HEK293 (cell line): ENCODE results near the gene WDR6.

Experiments used
- CTCF ChIA-PET: fragments of 350-600 bp; formaldehyde crosslinking; extraction: SDS; loops from one replicate; lab custom pipeline; 2021; ENCODE audit warnings: antibody characterized with exemption; lab: Yijun Ruan, JAX
- POLR2A ChIA-PET: fragments of 300-600 bp; formaldehyde crosslinking; extraction: SDS; loops from one replicate; lab custom pipeline; 2020; ENCODE audit warnings: antibody characterized with exemption, inconsistent platforms; lab: Yijun Ruan, JAX
- H3K27ac ChIP-seq: fragments of 200-500 bp; sonication (Bioruptor generic); 2 replicates; pipeline ENCODE4 v1.5.1; 2014; ENCODE audit warnings: low read depth, low read length, control low read depth, inconsistent platforms; ENCODE audit errors: extremely low read depth
- H3K36me3 ChIP-seq, 2 experiments: fragments of 200-500 bp in 1 of 2; sonication (Bioruptor generic) in 1 of 2; 1 replicate in 1 of 2; 2 replicates in 1 of 2; pipeline ENCODE4 v1.5.1; 2014 to 2017; ENCODE audit warnings: inconsistent platforms in 2 of 2, low read length in 2 of 2; ENCODE audit not compliant: control insufficient read depth in 2 of 2, insufficient read depth in 1 of 2
- H3K4me1 ChIP-seq: fragments of 200-500 bp; sonication (Bioruptor generic); 2 replicates; pipeline ENCODE4 v1.5.1; 2014; ENCODE audit warnings: mild to moderate bottlenecking, low read length, inconsistent platforms; ENCODE audit not compliant: control insufficient read depth, insufficient read depth
- H3K4me3 ChIP-seq: 2 replicates; pipeline ENCODE4 v1.5.1; 2011; ENCODE audit warnings: low read depth, mild to moderate bottlenecking, control low read depth, low read length, moderate library complexity
- H3K9me3 ChIP-seq: fragments of 200-500 bp; sonication (Bioruptor generic); 2 replicates; pipeline ENCODE4 v1.5.1; 2014; ENCODE audit warnings: low read depth, low read length, inconsistent platforms; ENCODE audit not compliant: control insufficient read depth, insufficient read depth
- FEZF1 ChIP-seq: fragments of 450-650 bp; formaldehyde crosslinking; IDR thresholded peaks from 2 replicates; pipeline ENCODE4 v1.5.1; 2016; ENCODE audit warnings: missing biosample characterization, missing genetic modification characterization
- GLIS1 ChIP-seq: fragments of 450-650 bp; formaldehyde crosslinking; IDR thresholded peaks from 2 replicates; pipeline ENCODE4 v1.5.1; 2016; ENCODE audit warnings: missing biosample characterization, missing genetic modification characterization
- MYNN ChIP-seq: fragments of 450-650 bp; formaldehyde crosslinking; IDR thresholded peaks from 2 replicates; pipeline ENCODE4 v1.5.1; 2016; ENCODE audit warnings: missing biosample characterization, missing genetic modification characterization, borderline replicate concordance
- OVOL3 ChIP-seq: fragments of 450-650 bp; formaldehyde crosslinking; IDR thresholded peaks from 2 replicates; pipeline ENCODE4 v1.5.1; 2016; ENCODE audit warnings: missing biosample characterization, missing genetic modification characterization
- SALL2 ChIP-seq: fragments of 450-650 bp; formaldehyde crosslinking; IDR thresholded peaks from 2 replicates; pipeline ENCODE4 v1.5.0; 2017; ENCODE audit warnings: missing biosample characterization, mild to moderate bottlenecking, missing genetic modification characterization, borderline replicate concordance
- SCRT2 ChIP-seq: fragments of 450-650 bp; formaldehyde crosslinking; IDR thresholded peaks from 2 replicates; pipeline ENCODE4 v1.5.1; 2016; ENCODE audit warnings: missing biosample characterization, missing genetic modification characterization
- YY2 ChIP-seq: fragments of 450-650 bp; formaldehyde crosslinking; IDR thresholded peaks from 2 replicates; pipeline ENCODE4 v1.5.1; 2016; ENCODE audit warnings: missing biosample characterization, missing genetic modification characterization
- ZBTB20 ChIP-seq: fragments of 450-650 bp; formaldehyde crosslinking; IDR thresholded peaks from 2 replicates; pipeline ENCODE4 v1.5.1; 2016; ENCODE audit warnings: missing biosample characterization, missing genetic modification characterization
- ZBTB8A ChIP-seq: fragments of 450-650 bp; formaldehyde crosslinking; IDR thresholded peaks from 2 replicates; pipeline ENCODE4 v1.5.1; 2016; ENCODE audit warnings: missing biosample characterization, missing genetic modification characterization
- ZNF133 ChIP-seq: fragments of 450-650 bp; formaldehyde crosslinking; IDR thresholded peaks from 2 replicates; pipeline ENCODE4 v1.5.1; 2016; ENCODE audit warnings: missing biosample characterization, missing genetic modification characterization
- ZNF335 ChIP-seq: fragments of 450-650 bp; formaldehyde crosslinking; conservative IDR thresholded peaks from 2 replicates; pipeline ENCODE4 v1.5.1; 2016; ENCODE audit warnings: missing biosample characterization, missing genetic modification characterization
- ZNF362 ChIP-seq: fragments of 450-650 bp; formaldehyde crosslinking; IDR thresholded peaks from 2 replicates; pipeline ENCODE4 v1.5.1; 2016; ENCODE audit warnings: missing biosample characterization, missing genetic modification characterization
- ZNF423 ChIP-seq: fragments of 450-650 bp; formaldehyde crosslinking; IDR thresholded peaks from 2 replicates; pipeline ENCODE4 v1.5.1; 2016; ENCODE audit warnings: missing biosample characterization, missing genetic modification characterization
- ZNF48 ChIP-seq: fragments of 450-650 bp; formaldehyde crosslinking; IDR thresholded peaks from 2 replicates; pipeline ENCODE4 v1.5.1; 2016; ENCODE audit warnings: missing biosample characterization, missing genetic modification characterization
- ZNF518A ChIP-seq: fragments of 450-650 bp; formaldehyde crosslinking; conservative IDR thresholded peaks from 2 replicates; pipeline ENCODE4 v1.5.1; 2016; ENCODE audit warnings: low read depth, missing biosample characterization, missing genetic modification characterization
- ZNF658 ChIP-seq: fragments of 450-650 bp; formaldehyde crosslinking; IDR thresholded peaks from 2 replicates; pipeline ENCODE4; 2016; ENCODE audit warnings: missing biosample characterization, missing genetic modification characterization
- ZNF776 ChIP-seq: fragments of 450-650 bp; formaldehyde crosslinking; IDR thresholded peaks from 2 replicates; pipeline ENCODE4 v1.5.0; 2017; ENCODE audit warnings: missing biosample characterization, missing genetic modification characterization, borderline replicate concordance
- ZSCAN23 ChIP-seq: fragments of 450-650 bp; formaldehyde crosslinking; IDR thresholded peaks from 2 replicates; pipeline ENCODE4 v1.5.1; 2016; ENCODE audit warnings: missing biosample characterization, missing genetic modification characterization
- ZXDB ChIP-seq: fragments of 450-650 bp; formaldehyde crosslinking; IDR thresholded peaks from 2 replicates; pipeline ENCODE4 v1.5.1; 2016; ENCODE audit warnings: missing biosample characterization, missing genetic modification characterization
- TF ChIP-seq, protein P1 (sequence below): fragments of 450-650 bp; formaldehyde crosslinking; IDR thresholded peaks from 2 replicates; pipeline ENCODE4 v1.5.1; 2016; ENCODE audit warnings: missing biosample characterization, missing genetic modification characterization
- TF ChIP-seq, protein P2 (sequence below): fragments of 450-650 bp; formaldehyde crosslinking; IDR thresholded peaks from 2 replicates; pipeline ENCODE4 v1.5.1; 2016; ENCODE audit warnings: missing biosample characterization, missing genetic modification characterization
- TF ChIP-seq, protein P3 (sequence below): fragments of 450-650 bp; IDR thresholded peaks from 2 replicates; pipeline ENCODE4 v1.5.1; 2018; ENCODE audit warnings: missing biosample characterization, missing genetic modification characterization

WDR6 gene

DNA sequence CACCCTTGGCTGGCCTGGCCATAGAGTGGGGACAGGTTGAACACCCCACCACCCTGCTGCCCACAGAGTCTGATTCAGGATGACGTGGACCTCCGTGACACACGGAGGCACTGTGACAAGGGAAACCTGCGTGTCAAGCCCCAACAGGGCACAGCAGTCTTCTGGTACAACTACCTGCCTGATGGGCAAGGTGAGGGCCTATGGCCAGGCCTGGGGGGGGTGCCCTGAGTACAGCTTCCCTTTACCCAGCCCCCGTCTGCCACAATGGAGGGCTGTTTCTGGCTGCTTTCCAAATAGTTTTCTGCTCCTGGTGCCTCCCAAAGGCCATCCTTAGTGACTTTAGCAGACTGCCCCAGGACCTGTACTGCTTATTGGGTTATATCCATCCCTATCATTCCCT, 1.2 kb upstream of the WDR6 start (continued):
- TF ChIP-seq SALL2 (tag by site-specific recombination) = no peak
- TF ChIP-seq, protein P1, sequence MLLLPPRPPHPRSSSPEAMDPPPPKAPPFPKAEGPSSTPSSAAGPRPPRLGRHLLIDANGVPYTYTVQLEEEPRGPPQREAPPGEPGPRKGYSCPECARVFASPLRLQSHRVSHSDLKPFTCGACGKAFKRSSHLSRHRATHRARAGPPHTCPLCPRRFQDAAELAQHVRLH (tag by site-specific recombination) = no peak
- TF ChIP-seq ZXDB (tag by site-specific recombination) = no peak
- no peak for TF ChIP-seq ZBTB20 (tag by site-specific recombination)
- no peak for TF ChIP-seq ZNF423 (tag by site-specific recombination)
- no peak for TF ChIP-seq ZNF518A (tag by site-specific recombination)
- no peak for TF ChIP-seq MYNN (tag by site-specific recombination)
- no peak for TF ChIP-seq ZNF48 (tag by site-specific recombination)
- TF ChIP-seq OVOL3 (tag by site-specific recombination) = no peak
- no peak for TF ChIP-seq FEZF1
- no peak for TF ChIP-seq ZSCAN23 (tag by site-specific recombination)
- TF ChIP-seq ZNF776 (tag by site-specific recombination) = no peak
- no peak for TF ChIP-seq YY2 (tag by site-specific recombination)

GRCh38 chr3:49006408-49007067, 653 bp upstream of the WDR6 start:
- H3K27ac ChIP-seq = peak overlapping the region; percentile 39; the same call in 1 of the 2 replicates
- ChIA-PET CTCF (interaction anchor here (0.5 to 3.8 kb wide), 7 partner anchors 13 to 688 kb away, joined by 3 to 20 read pairs (median 5); partner anchors contain the start of genes NDUFAF3 and P4HTM), POLR2A (interaction anchor here (0.9 to 4.4 kb wide), 16 partner anchors 10 to 462 kb away, joined by 3 to 141 read pairs (median 6); partner anchors contain the start of genes ARIH2, DALRD3, IMPDH2 and IP6K2)
- no peaks in the 10 kb centered on the region for H3K9me3 ChIP-seq
- no peaks in the 10 kb centered on the region for H3K4me1 ChIP-seq
- TF ChIP-seq, protein P2, sequence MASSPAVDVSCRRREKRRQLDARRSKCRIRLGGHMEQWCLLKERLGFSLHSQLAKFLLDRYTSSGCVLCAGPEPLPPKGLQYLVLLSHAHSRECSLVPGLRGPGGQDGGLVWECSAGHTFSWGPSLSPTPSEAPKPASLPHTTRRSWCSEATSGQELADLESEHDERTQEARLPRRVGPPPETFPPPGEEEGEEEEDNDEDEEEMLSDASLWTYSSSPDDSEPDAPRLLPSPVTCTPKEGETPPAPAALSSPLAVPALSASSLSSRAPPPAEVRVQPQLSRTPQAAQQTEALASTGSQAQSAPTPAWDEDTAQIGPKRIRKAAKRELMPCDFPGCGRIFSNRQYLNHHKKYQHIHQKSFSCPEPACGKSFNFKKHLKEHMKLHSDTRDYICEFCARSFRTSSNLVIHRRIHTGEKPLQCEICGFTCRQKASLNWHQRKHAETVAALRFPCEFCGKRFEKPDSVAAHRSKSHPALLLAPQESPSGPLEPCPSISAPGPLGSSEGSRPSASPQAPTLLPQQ (tag by site-specific recombination) = peak; percentile 21; the same call in 1 of the 2 replicates
- TF ChIP-seq ZNF133 (no peak), ZNF335 (tag by site-specific recombination) (peak; percentile 4; the same call in 1 of the 2 replicates), ZNF658 (no peak), SCRT2 (tag by site-specific recombination) (no peak), GLIS1 (tag by site-specific recombination) (0 out of 2 replicates have a peak, but pooled peaks have one; percentile 9), ZBTB8A (tag by site-specific recombination) (no peak), ZNF362 (tag by site-specific recombination) (no peak)
- TF ChIP-seq, protein P3, sequence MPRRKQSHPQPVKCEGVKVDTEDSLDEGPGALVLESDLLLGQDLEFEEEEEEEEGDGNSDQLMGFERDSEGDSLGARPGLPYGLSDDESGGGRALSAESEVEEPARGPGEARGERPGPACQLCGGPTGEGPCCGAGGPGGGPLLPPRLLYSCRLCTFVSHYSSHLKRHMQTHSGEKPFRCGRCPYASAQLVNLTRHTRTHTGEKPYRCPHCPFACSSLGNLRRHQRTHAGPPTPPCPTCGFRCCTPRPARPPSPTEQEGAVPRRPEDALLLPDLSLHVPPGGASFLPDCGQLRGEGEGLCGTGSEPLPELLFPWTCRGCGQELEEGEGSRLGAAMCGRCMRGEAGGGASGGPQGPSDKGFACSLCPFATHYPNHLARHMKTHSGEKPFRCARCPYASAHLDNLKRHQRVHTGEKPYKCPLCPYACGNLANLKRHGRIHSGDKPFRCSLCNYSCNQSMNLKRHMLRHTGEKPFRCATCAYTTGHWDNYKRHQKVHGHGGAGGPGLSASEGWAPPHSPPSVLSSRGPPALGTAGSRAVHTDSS (tag by site-specific recombination) = no peak
- TF ChIP-seq, all 188 proteins: peak for 3
- H3K4me3 ChIP-seq = peak overlapping the region; percentile 74
- peaks cover 3 to 11% of the 10 kb centered on the region in 2 experiments; a peak in 2 of 3 replicates for H3K36me3 ChIP-seq
